SK-N-SH treated with all-trans-retinoic acid at 6 μM for 48 hours (cell line): ENCODE measurements around the gene IGF1R.

Experiments
- ATAC-seq: fragments of 200-7000 bp; cut with Tn5 transposase; 3 replicates; pipeline ENCODE4 v1.9.1; 2020; ENCODE audit warnings: mild to moderate bottlenecking, moderate library complexity
- ARNTL ChIP-seq: fragments of 450-650 bp; formaldehyde crosslinking; IDR thresholded peaks from 2 replicates; pipeline ENCODE4 v1.5.0; 2020; ENCODE audit warnings: low read depth, mild to moderate bottlenecking, moderate library complexity, borderline replicate concordance
- BACH2 ChIP-seq: fragments of 250-450 bp; sonication (Bioruptor Pico); IDR thresholded peaks from 2 replicates; pipeline ENCODE4 v1.9.0; 2021; ENCODE audit warnings: mild to moderate bottlenecking, borderline replicate concordance
- ESRRG ChIP-seq: fragments of 250-450 bp; sonication (Bioruptor Pico); IDR thresholded peaks from 2 replicates; pipeline ENCODE4 v1.6.1; 2021; ENCODE audit warnings: mild to moderate bottlenecking
- GLIS3 ChIP-seq: fragments of 250-450 bp; sonication (Bioruptor Pico); IDR thresholded peaks from 2 replicates; pipeline ENCODE4 v1.5.0; 2020; ENCODE audit warnings: mild to moderate bottlenecking, moderate library complexity
- ISL1 ChIP-seq: fragments of 250-450 bp; sonication (Bioruptor Pico); IDR thresholded peaks from 2 replicates; pipeline ENCODE4 v2.1.2; 2022; ENCODE audit warnings: mild to moderate bottlenecking, moderate library complexity
- OSR1 ChIP-seq: fragments of 250-450 bp; sonication (Bioruptor Pico); IDR thresholded peaks from 2 replicates; pipeline ENCODE4 v1.8.0; 2022; ENCODE audit warnings: moderate library complexity, mild to moderate bottlenecking, inconsistent platforms
- RARB ChIP-seq: fragments of 250-450 bp; sonication (Bioruptor Pico); IDR thresholded peaks from 2 replicates; pipeline ENCODE4 v1.8.0; 2021; ENCODE audit warnings: mild to moderate bottlenecking, moderate library complexity
- SNAI2 ChIP-seq: fragments of 250-450 bp; sonication (Bioruptor Pico); IDR thresholded peaks from 2 replicates; pipeline ENCODE4 v1.5.0; 2020; ENCODE audit warnings: mild to moderate bottlenecking, moderate library complexity
- TCF4 ChIP-seq: fragments of 250-450 bp; sonication (Bioruptor Pico); IDR thresholded peaks from 2 replicates; pipeline ENCODE4 v1.8.0; 2021; ENCODE audit warnings: mild to moderate bottlenecking, moderate library complexity, borderline replicate concordance
- TOX ChIP-seq: fragments of 250-450 bp; sonication (Bioruptor Pico); IDR thresholded peaks from 2 replicates; pipeline ENCODE4 v1.8.0; 2021; ENCODE audit warnings: mild to moderate bottlenecking, moderate library complexity, borderline replicate concordance
- ZC3H10 ChIP-seq: fragments of 250-450 bp; sonication (Bioruptor Pico); IDR thresholded peaks from 2 replicates; pipeline ENCODE4 v1.5.1; 2021; ENCODE audit warnings: mild to moderate bottlenecking, moderate library complexity
- ZFP3 ChIP-seq: fragments of 250-450 bp; sonication (Bioruptor Pico); IDR thresholded peaks from 2 replicates; pipeline ENCODE4 v1.5.0; 2020; ENCODE audit warnings: mild to moderate bottlenecking, moderate library complexity
- ZFP30 ChIP-seq: fragments of 450-650 bp; formaldehyde crosslinking; IDR thresholded peaks from 2 replicates; pipeline ENCODE4 v1.5.0; 2022; ENCODE audit warnings: mild to moderate bottlenecking, moderate library complexity
- ZNF565 ChIP-seq: fragments of 450-650 bp; formaldehyde crosslinking; conservative IDR thresholded peaks from 2 replicates; pipeline ENCODE4 v1.5.0; 2020; ENCODE audit warnings: low read depth, mild to moderate bottlenecking, moderate library complexity
- ZNF70 ChIP-seq: fragments of 450-650 bp; formaldehyde crosslinking; IDR thresholded peaks from 2 replicates; pipeline ENCODE4 v1.5.0; 2020; ENCODE audit warnings: mild to moderate bottlenecking, moderate library complexity
- ZNF8 ChIP-seq: fragments of 450-650 bp; formaldehyde crosslinking; IDR thresholded peaks from 2 replicates; pipeline ENCODE4 v1.5.0; 2020; ENCODE audit warnings: mild to moderate bottlenecking, moderate library complexity
- TF ChIP-seq, protein P1 (sequence below): fragments of 250-450 bp; sonication (Bioruptor Pico); IDR thresholded peaks from 2 replicates; pipeline ENCODE4 v1.5.0; 2020; ENCODE audit warnings: mild to moderate bottlenecking, moderate library complexity
- TF ChIP-seq, protein P2 (sequence below): fragments of 250-450 bp; sonication (Bioruptor Pico); IDR thresholded peaks from 2 replicates; pipeline ENCODE4 v1.8.0; 2021; ENCODE audit warnings: low read depth, mild to moderate bottlenecking, moderate library complexity, borderline replicate concordance
- TF ChIP-seq, protein P3 (sequence below): fragments of 250-450 bp; sonication (Bioruptor Pico); IDR thresholded peaks from 2 replicates; pipeline ENCODE4 v1.8.0; 2020; ENCODE audit warnings: mild to moderate bottlenecking, moderate library complexity, borderline replicate concordance
- TF ChIP-seq, protein P4 (sequence below): fragments of 250-450 bp; sonication (Bioruptor Pico); IDR thresholded peaks from 2 replicates; pipeline ENCODE4 v1.5.1; 2020; ENCODE audit warnings: low read depth, mild to moderate bottlenecking, moderate library complexity

The IGF1R gene

DNA sequence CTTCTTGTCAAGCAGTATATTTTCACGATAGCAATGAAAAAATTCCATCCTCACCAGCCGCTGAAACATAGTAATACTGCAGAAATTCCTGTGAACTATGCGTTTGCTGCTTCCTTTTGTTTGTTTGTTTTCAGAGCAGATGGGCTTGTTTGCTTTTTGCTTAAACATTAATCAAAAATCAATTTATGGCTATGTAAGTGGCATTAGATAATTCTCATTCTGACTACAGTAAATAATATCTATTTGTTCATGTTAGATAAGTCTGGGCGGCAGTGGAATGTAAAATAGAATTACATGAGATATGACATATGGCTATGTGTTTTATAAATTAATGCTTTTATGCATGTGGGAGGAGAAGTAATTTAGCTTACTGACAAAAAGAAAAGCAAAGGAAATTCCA is 195.5 kb downstream of the IGF1R start:
- TF ChIP-seq ZFP3 (CRISPR knock-in tag) (no peak), ZNF70 (CRISPR knock-in tag) (no peak), ARNTL (CRISPR knock-in tag) (no peak), ISL1 (CRISPR knock-in tag) (peak; percentile 77), ZC3H10 (CRISPR knock-in tag) (no peak), ZNF8 (no peak)
- peak; percentile 37 for ATAC-seq

DNA sequence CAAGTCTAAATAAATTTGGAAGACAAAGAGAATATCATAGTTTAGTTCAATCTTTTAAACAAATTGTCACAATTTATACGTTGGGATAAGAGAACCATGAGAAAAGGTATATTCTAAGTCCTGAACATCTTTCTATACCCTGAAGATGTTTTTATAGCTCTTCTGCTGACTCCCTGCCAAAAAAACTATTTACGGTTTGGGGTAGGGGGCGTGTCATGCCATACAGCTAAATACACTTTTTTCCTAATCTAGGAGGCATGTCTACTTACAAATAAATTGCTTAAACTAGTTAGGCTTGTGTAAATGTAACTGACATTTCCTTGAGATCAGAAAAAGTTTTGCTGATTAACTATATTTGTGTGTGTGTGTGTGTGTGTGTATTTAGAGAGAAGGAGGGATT is 195.9 kb downstream of the IGF1R start:
- peak; percentile 27; the same call in 2 of the 3 replicates for ATAC-seq
- TF ChIP-seq, protein P1, sequence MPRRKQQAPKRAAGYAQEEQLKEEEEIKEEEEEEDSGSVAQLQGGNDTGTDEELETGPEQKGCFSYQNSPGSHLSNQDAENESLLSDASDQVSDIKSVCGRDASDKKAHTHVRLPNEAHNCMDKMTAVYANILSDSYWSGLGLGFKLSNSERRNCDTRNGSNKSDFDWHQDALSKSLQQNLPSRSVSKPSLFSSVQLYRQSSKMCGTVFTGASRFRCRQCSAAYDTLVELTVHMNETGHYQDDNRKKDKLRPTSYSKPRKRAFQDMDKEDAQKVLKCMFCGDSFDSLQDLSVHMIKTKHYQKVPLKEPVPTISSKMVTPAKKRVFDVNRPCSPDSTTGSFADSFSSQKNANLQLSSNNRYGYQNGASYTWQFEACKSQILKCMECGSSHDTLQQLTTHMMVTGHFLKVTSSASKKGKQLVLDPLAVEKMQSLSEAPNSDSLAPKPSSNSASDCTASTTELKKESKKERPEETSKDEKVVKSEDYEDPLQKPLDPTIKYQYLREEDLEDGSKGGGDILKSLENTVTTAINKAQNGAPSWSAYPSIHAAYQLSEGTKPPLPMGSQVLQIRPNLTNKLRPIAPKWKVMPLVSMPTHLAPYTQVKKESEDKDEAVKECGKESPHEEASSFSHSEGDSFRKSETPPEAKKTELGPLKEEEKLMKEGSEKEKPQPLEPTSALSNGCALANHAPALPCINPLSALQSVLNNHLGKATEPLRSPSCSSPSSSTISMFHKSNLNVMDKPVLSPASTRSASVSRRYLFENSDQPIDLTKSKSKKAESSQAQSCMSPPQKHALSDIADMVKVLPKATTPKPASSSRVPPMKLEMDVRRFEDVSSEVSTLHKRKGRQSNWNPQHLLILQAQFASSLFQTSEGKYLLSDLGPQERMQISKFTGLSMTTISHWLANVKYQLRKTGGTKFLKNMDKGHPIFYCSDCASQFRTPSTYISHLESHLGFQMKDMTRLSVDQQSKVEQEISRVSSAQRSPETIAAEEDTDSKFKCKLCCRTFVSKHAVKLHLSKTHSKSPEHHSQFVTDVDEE (CRISPR knock-in tag) = no peak
- TF ChIP-seq ZNF565 (CRISPR knock-in tag) = no peak
- TF ChIP-seq ZNF70 (CRISPR knock-in tag) = no peak
- TF ChIP-seq ZNF8 = no peak
- TF ChIP-seq, protein P2, sequence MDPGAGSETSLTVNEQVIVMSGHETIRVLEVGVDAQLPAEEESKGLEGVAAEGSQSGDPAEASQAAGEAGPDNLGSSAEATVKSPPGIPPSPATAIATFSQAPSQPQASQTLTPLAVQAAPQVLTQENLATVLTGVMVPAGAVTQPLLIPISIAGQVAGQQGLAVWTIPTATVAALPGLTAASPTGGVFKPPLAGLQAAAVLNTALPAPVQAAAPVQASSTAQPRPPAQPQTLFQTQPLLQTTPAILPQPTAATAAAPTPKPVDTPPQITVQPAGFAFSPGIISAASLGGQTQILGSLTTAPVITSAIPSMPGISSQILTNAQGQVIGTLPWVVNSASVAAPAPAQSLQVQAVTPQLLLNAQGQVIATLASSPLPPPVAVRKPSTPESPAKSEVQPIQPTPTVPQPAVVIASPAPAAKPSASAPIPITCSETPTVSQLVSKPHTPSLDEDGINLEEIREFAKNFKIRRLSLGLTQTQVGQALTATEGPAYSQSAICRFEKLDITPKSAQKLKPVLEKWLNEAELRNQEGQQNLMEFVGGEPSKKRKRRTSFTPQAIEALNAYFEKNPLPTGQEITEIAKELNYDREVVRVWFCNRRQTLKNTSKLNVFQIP (CRISPR knock-in tag) = no peak
- no peak for TF ChIP-seq ZC3H10 (CRISPR knock-in tag)
- no peak for TF ChIP-seq ESRRG (CRISPR knock-in tag)
- no peak for TF ChIP-seq RARB (CRISPR knock-in tag)
- no peak for TF ChIP-seq ISL1 (CRISPR knock-in tag)
- TF ChIP-seq OSR1 (CRISPR knock-in tag) = no peak
- TF ChIP-seq BACH2 = no peak
- no peak for TF ChIP-seq ZFP30
- TF ChIP-seq, protein P3, sequence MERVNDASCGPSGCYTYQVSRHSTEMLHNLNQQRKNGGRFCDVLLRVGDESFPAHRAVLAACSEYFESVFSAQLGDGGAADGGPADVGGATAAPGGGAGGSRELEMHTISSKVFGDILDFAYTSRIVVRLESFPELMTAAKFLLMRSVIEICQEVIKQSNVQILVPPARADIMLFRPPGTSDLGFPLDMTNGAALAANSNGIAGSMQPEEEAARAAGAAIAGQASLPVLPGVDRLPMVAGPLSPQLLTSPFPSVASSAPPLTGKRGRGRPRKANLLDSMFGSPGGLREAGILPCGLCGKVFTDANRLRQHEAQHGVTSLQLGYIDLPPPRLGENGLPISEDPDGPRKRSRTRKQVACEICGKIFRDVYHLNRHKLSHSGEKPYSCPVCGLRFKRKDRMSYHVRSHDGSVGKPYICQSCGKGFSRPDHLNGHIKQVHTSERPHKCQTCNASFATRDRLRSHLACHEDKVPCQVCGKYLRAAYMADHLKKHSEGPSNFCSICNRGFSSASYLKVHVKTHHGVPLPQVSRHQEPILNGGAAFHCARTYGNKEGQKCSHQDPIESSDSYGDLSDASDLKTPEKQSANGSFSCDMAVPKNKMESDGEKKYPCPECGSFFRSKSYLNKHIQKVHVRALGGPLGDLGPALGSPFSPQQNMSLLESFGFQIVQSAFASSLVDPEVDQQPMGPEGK (CRISPR knock-in tag) = no peak

DNA sequence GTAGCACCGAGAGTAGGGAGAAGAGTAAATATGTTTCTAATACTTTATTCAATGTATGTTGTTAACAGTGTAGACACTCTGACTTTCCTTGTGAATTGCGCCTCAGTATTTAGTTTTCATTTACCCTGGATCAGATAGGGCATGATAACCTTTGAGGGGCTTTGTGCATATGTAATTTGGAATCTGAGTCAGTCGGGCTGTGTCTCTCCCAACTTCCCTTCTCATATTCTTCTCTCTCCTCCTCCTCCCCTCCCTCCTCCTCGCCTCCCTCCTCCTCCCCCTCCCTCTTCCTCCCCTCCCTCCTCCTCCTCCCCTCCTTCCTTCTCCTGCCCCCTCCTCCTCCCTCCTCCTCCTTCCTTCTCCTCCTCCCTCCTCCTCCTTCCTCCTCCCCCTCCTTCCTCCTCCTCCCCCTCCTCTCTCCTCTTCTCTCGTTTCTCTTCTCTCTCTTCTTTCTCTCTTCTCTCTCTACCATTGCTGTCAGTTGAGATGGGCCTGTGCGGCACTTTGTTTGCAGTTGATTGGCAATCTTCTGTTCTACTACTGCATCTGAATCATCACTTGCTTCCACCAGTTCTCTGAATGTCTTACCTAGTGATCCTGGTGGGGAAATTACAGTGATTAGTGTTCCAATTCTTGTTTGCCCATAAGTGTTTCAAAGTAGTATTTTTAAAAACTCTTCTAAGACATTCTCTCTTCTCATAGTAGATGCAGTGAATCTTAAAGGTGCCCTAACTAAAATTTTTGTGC is 197.0 kb downstream of the IGF1R start:
- no peak for TF ChIP-seq RARB (CRISPR knock-in tag)
- TF ChIP-seq TCF4 = no peak
- TF ChIP-seq, protein P3 (CRISPR knock-in tag) = no peak
- TF ChIP-seq ZNF565 (CRISPR knock-in tag) = no peak
- TF ChIP-seq GLIS3 = no peak
- TF ChIP-seq ZFP30 = no peak
- no peak for TF ChIP-seq ARNTL (CRISPR knock-in tag)
- TF ChIP-seq SNAI2 = no peak
- no peak for TF ChIP-seq TOX (CRISPR knock-in tag)
- no peak for TF ChIP-seq ZNF70 (CRISPR knock-in tag)
- TF ChIP-seq, protein P4, sequence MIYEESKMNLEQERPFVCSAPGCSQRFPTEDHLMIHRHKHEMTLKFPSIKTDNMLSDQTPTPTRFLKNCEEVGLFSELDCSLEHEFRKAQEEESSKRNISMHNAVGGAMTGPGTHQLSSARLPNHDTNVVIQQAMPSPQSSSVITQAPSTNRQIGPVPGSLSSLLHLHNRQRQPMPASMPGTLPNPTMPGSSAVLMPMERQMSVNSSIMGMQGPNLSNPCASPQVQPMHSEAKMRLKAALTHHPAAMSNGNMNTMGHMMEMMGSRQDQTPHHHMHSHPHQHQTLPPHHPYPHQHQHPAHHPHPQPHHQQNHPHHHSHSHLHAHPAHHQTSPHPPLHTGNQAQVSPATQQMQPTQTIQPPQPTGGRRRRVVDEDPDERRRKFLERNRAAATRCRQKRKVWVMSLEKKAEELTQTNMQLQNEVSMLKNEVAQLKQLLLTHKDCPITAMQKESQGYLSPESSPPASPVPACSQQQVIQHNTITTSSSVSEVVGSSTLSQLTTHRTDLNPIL (CRISPR knock-in tag) = no peak
- no peak for TF ChIP-seq OSR1 (CRISPR knock-in tag)
- no peak for ATAC-seq
